IPS-NIHi11 (cell line): Measurements from ENCODE around the gene TUSC2.
"Not testable (repeated sequence)": the region's sequence is repeated elsewhere in the genome, so short reads cannot be mapped to it uniquely, and the experiment has no call there.

ENCODE experiments used
- DNase-seq: peaks from one replicate; pipeline ENCODE4 v3.0.0; 2012; ENCODE audit warnings: mixed read lengths, low spot score

Gene TUSC2

DNA sequence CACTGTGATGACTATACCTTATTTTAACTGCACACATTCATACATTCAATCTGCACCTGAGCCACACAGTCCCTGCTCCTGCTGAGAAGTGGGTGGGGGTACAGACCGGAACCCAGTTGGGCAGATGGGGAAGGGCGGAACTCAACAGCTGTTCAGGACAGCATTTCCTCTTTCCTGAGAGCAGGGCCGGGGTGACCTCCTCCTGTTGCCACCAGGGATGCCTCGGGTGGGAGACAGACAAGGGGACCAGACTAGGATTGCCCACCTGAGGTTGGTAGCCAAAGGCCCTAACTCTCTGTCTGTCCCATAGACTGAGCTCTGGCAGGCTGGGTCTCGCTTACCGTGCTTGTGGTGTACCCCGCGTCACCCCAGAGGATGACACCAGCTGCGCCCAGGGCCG is 9.4 kb downstream of the TUSC2 start:
- DNase-seq = no peak

DNA sequence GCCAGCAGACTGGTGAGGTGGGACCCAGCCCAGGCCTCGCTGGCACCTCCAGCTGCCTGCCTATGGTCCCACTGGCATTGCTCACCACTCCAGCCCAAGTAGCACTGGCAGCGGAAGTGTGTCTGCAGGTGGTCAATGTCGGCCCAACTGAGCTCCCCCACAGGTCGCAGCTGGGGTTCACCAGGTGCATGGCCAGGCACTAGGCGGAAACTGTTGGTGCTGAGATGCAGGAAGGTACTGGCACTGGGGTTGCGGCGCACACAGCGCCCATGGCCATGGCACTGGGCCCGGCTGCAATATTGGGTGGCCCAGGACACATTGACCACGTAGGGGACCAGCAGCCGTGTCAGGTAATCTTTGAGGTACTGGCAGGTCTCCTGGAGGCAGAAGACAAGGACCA is 9.9 kb downstream of the TUSC2 start:
- DNase-seq = no peak

DNA sequence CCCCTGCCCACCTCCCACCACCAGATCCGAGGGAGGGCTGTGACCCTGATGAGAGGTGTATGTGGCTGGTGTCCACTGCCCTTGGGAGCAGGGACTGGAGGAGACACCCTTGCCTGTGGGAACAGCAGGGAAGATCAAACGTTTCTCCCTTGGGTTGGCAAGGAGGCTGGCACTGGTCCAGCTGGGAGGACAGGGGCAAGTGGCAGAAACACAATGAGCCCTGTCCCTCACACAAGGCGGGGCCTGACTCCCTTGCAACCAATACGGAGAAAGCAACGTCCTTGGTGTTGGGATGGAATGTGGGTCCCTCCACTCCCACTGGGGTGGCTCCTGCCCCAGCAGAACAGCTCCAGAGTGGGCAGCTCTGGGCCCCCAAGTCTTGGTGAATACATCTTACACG is 10.7 kb downstream of the TUSC2 start:
- DNase-seq = peak; percentile 17

DNA sequence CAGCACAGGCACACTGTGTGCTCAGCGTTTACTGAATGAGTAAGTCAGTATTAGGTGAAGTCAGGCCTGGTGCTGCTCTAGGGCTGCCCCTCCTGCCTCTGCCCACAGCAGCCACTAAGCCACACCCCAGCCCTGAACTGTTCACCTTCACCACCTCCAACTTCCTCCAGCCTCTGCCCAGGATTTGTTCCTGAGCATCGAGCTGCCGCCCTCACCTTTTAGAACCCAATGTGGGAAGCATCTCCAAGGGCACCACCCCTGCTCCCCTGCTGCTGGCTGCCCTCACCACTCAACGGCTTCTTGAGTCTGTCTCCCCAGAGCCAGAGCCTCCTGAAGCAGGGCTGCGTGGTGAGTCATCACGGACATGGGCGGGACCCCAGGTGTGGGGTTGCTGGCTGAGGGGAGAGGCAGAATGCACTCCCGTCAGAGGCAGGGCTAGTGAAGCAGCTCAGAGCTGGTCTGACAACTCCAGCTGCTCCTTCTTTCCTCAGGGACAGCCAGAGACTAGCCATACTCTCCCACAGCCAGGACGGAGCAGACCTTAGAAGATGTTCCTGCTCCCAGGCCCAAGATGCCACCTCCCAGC is 11.3 kb downstream of the TUSC2 start:
- peak; percentile 54 for DNase-seq

DNA sequence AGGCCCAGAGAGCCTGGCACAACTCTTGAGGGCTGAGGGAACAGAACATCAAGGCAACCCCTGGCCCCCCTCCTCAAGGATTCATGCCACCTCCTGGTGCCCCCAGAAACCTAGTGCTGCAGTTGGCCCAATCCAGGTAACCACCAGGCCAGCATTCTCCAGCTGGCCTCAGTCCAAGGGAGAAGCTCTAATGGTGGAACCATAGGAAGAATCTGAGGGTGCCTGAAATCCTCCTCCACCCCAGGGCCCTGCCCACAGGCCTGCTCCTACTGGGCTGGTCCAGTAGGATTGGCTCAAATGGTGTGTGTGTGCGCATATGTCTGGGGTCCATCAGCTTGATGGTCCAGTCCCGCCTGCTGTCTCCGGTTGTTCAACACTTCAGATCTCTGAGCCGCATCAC is 13.2 kb downstream of the TUSC2 start:
- no peak for DNase-seq

DNA sequence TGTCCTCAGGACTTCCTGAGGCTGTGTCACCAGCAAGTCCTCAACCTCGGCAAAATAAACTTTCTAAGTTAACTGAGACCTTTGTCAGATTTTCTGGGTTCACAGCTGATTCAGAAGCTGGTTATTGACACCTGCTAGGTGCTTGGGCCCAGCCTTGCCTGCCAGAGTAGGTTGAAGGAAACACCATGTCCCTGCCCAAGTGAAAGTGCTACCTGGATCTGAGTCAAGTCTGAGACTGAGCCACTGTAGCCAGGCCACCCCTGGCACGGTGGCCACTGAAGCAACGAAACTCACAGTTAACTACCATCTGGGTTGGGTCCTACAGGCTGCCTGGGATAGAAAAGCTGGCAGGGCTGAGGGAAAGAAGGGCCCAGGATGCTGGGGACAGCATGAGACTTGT is 13.7 kb downstream of the TUSC2 start:
- DNase-seq = no peak

DNA sequence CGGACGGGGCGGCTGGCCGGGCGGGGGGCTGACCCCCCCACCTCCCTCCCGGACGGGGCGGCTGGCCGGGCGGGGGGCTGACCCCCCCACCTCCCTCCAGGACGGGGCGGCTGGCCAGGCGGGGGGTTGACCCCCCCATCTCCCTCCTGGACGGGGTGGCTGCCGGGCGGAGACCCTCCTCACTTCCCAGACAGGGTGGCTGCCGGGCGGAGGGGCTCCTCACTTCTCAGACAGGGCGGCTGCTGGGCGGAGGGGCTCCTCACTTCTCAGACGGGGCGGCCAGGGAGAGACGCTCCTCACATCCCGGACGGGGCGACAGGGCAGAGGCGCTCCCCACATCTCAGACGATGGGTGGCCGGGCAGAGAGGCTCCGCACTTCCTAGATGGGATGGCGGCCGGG is 16.0 kb downstream of the TUSC2 start:
- DNase-seq = not testable (repeated sequence)

DNA sequence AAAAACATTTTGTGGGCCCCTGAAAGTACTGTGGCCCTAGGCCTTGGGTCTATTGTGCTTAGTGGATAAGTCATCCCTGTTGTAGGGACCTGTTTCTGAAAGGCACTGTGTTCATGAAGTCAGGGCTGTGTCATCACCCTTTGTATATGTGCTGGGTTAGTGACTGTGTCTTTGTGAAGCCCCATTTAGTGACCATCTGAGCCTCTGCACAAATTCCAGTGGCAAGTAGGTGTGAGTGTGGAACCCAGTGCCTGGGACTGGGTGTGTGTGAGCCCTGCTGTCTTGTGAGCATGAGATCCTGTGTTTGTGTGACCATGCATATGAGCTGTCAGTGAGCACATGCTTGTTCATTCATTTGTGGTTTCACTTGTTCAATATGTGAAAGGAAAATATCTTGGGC is 23.4 kb downstream of the TUSC2 start:
- DNase-seq = no peak

DNA sequence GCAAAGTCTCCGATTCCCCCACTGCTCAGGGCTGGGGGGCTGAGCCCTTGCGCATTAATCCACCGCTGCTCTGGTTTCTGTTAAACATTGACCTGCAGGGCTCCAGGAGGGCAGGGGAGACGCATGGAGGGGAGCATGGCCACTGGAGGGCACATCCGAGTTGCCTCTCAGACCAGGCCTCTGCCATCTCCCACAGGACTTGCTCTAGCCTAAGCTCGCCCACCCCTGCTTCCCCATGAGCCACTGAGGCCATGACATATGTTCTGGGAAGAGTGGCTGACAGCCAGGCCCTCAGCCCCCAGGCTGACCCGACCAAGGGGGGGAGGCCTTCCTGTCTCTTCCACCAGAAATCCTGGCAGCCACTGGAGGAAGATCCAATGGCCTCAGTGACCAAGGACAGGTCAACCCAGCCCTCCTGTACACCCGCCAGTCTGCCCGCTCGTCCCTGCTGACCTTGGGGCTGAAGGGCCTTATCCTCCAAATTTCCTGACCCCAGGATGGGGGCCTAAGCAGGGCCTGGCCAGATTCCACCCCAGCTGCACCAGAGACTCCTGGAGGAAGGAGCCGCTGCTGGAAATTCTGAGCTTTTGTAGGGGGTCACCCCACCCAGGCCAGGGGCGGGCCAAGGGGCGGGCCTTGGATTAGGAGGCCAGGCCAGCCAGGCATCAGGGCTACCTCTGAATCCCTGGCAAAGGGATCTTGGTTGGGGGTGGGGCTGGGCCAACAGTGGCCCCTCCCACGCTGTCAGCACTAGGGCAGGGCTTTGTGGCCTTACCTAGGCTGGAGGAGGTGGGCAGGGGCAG is 24.8 kb downstream of the TUSC2 start, which contains the start of gene HYAL1:
HYAL1 (minus strand) TSS at position 562 of the 803 bp plus-strand sequence. CDS start 618 bp downstream, outside the sequence.
- peak; percentile 87 for DNase-seq

DNA sequence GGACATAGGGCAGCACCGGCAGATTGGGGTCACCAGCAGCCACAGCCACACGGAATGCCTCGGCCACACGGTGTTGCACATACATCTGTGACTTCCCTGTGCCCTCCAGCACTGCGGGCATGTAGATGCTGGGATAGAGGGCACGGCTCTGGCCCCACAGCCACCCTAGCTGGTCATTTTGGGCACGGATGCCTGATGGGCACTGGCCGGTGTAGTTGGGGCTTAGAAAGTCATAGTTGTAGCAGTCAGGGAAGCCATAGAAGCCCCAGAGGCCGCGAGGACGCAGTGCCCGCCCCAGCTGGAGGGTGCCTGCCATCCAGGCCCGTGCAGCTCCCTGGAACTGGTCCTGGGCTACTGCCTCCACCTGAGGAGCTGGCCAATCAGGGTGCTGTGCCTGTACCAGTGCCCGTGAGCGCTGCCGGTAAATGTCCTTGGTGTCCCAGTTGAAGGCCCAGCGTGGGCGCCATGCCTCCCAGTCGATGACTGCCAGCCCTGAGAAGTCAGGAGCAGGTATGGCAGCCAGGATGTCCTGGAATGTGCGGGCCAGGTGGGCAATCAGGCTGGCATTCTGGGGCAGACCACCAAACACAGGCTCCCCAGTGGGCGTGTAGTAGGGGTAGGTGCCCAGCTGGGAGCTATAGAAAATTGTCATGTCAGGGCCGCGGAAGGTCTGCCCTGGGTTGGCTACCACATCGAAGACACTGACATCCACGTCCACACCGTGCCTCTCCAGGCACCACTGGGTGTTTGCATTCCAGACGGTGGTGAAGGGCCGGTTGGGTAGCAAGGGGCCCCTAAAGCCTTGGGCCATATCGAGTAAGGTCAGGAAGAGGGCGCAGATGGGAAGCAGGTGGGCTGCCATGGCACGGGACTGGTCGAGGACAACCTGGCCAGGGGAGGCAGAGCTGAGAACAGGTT is 25.7 kb downstream of the TUSC2 start:
- no peak for DNase-seq

DNA sequence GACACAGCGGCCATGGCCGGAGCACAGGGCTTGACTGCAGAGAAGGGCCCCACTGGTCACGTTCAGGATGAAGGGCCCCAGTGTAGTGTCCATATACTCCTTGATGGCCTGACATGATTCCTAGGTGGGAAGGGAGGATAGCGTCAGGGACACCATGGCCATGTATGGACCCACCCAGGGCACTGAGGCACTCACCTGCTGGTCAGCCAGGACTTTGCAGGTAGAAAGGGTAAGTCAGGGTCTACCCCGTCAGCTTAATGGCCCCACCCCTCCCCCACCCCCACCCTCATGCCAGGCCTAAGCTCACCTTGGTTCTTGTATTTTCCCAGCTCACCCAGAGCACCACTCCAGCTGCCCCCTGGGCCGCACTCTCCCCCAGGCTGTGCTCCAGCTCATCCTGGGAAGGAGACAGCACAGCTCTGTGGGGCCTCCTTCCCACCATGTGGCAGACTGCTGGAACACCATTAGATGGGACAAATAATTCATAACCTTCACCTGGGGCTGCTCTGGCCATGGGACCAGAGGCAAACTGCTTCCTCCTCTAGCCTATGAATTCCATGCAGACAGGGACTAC is 27.3 kb downstream of the TUSC2 start:
- no peak for DNase-seq

DNA sequence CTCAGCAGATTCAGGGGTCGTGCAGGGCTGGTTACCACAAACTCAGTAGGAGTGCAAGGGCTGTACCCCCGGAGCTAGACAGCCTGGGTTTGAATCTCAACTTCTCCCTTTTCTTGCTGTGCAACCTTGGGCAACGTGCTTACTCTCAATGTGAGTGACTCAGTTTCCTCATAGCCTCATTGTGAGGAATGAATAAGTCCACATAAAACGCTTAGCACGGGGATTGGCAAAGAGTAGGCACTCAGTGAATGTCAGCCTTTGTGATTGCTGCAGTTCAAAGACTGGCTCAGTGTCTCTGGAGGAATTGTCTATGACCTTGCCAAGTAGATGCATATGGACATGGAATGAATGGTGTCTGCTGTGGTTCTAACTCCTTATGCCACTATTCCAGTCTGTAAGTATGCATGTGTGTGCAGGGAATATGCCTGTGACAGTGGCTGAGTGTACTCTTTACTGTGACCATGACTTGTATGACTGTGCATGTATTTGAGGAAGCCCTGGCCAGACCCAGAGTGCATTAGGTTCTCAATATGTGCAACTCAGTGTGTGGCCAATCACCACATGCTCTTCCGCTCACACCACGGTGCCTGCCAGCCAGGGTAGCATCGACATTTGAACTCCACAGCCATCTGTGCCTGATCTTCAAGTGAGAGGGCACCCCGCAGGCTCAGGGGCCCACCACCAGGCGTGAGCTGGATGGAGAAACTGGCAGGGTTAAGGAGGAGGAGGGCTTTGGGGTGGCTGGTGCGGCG is 27.9 kb downstream of the TUSC2 start:
- DNase-seq = no peak

DNA sequence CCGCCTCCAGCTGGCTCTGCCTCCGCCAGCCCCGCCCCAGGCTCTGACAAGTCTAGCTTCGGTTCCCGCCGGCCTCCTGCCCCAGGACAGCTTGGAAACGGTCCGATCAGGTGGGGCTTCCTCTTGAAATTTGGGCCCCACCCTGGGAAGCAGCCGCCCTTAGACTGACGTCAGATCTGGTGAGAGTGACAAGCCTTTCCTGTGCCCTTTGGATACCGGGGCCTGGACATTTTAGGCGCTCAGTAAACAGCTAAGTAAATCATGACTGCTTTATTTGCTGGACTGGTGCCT is 28.4 kb downstream of the TUSC2 start:
- DNase-seq = no peak

DNA sequence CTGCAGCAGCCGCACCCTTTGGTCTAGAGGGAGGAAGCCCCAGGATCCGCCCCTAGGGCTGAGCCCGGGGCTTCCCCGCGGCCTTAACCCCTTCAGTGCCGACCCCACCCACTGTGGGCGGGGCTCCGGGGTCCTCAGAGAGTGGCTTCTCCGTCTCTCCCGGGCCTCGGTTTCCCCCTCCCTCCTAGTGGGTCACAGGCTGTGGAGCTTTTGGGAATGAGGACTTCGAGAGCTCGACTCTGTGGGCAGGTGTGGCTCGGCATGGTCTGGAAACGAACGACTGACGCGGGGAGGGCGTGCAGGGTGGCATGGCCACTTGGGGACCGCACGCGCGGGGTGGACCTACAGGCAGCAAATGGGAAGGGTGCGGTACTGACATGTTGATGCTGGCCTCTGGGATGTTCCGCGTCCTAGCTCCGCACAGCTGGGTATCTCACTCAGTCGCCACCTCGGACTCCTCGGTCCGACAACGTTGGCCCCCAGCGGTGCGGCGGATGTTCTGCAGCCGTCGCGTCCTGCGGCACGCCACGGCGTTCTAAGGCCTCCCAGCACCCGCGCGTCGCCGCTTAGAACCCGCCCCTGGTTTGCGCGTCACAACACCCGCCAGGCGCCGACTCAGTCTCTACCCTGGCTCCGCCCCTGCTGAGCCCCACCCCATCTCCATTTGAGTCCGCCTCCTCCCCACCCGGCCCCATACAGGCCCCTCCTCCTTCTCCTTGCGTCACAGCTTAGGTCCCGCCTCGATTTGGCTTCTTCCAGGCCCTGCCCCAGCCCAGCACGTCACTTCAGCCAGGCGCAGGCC is 29.0 kb downstream of the TUSC2 start, which contains the start of the genes HYAL3 and NAA80:
HYAL3 (minus strand) TSS at position 570 of the 802 bp plus-strand sequence. CDS start 3,803 bp downstream, outside the sequence.
NAA80 (minus strand) TSS at position 570 of the 802 bp plus-strand sequence. CDS start 1,942 bp downstream, outside the sequence.
- DNase-seq = peak; percentile 94

DNA sequence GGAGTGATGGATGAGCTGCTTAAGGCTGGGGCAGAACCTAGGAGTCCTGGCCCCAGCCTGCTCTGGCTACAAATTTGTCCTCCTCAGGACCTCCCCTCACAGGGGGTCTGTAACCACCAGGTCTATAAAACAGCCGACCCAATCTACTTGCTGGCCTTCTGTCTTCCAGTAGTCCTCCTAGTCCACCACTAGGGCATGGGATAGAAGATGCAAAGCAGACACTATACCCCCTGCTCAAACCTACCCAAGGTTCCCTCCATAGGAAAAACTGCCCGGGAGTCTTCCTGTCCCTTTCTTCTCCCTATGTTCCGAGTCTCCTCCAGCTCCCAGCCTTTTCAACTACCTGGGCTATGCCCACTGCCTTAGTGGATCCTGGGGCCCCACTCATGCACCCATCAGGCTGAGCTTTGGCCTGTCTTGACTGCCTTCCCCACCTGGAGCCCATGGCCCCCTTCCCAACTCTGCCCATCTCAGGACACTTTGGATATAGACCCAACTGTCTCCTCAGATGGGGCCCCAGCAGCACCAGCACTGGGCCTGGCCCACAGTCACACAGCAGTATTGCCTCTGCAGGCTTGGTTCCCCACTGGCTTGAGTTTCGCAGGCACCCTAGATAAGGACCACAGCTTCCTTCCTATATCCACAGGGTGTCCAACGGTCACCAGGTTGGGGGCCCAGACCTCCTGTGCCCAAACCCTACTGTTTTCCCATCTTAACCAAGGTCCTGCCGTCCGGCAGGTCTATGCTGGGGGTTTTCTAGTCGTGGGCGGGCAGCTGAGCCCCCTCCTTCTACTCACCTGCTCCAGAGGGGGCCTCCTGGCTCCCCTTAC is 29.9 kb downstream of the TUSC2 start:
- DNase-seq = no peak

DNA sequence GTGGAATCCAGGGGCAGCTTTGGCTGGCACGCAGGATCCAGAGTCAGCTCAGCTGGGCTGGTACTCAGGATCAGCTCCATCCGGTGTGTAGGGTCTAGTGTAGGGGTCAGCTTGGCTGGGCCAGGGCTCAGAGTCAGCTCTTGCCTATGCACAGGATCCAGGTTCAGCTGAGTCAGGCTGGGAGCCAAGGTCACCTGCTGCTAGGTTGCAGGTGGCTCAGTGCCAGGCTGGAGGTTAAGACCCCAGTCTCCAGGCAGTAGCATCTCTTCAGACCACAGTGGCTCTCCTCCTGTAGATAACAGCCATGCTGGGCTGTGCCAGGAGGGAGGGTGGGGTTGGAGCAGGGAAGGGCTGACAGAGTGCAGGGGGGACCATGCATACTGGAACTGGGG is 30.6 kb downstream of the TUSC2 start:
- DNase-seq = no peak

DNA sequence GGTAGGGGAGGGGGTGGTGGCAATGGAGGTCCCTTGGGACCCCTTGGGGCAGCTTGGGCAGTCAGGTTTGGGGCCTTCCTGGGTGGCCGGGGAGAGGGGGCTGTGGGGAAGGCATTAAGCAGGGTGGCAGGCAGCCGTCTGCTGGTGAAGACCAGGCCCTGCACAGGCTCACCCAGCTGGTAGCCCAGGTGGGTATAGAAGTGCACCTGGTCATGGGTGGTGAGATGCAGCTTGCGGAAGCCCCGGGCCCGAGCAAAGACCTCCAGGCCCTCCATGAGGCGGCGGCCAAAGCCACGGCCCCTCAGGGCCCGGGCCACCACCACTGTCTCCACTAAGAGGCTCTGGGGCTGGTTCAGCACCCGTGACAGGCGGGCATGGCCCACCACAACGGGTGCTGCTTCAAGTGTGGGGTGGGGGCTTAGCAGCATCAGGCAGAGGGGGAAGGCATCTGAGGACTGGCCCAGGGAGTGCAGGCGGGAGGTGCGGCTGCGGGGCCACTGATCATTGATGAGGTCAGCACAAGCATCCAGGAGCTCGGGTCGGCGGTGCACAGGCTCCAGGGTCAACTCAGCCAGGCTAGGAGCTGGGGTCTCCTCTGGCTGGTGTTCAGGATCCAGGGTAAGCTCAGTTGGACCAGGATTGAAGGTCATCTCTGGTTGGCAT is 31.2 kb downstream of the TUSC2 start:
- no peak for DNase-seq

DNA sequence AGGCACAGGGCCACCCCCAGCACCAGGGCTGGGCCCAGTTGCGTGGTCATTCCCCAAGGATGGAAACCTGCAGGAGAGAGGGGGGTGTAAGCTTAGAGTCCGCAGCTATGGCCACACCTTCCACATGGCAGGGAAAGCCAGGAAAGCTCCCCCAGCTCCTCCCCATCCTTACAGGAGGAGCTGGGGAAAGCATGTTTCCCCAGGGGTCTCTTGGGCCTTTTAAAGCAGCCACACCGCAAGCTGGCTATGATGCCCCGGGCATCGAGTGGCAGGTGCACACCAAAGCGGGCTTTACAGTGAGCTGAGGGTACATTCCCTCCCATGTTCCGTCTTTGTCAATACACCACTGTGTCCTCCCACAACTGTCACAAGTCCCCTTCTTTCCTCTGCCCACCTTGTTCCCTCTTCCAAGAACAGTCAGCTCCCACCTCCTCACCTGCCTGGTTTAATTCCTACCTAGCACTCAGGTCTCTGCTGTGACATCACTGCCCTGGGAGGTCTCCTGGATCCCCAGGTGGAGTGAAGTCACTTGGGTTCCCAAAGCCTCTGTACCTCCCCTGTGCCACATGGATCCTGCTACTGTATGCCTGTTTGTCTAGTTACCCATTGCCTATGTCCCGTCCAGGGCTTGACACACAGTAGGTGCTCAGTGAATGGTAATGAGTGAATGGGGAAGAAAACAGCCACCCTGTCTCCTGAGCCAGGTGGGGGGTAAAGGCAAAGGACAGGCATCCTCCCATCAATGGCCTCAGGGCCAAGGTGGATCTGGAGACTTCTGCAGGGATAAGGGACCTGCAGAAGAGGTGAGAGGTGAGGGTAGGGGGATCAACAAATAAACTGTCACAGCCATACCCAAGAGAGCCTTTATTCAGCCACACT is 32.2 kb downstream of the TUSC2 start:
- no peak for DNase-seq
